Liver (tissue), 9 donors: ENCODE measurements around the gene ABHD17A. TPM values are rescaled to one million over a fixed set of nuclear protein-coding genes. Genes with fewer than 3 reads are reported as not detected.

Experiments used
- DNase-seq: peaks from one replicate; pipeline ENCODE4 v3.0.0-alpha.2; 2017; ENCODE audit warnings: low spot score
- H3K27ac ChIP-seq, 2 donors: one replicate each; pipeline ENCODE4 v1.7.0; 2013; ENCODE audit warnings: inconsistent platforms in 2 of 2, low read length in 2 of 2, control low read depth in 1 of 2, low read depth in 1 of 2, mild to moderate bottlenecking in 1 of 2
- H3K27me3 ChIP-seq, 4 donors: one replicate each; pipeline versions ENCODE4 v1.6.1 to v1.7.0; 2013; ENCODE audit warnings: low read length in 3 of 4, inconsistent platforms in 1 of 4, mild to moderate bottlenecking in 1 of 4, moderate library complexity in 1 of 4; ENCODE audit not compliant: control insufficient read depth in 4 of 4, insufficient read depth in 4 of 4
- H3K36me3 ChIP-seq, 4 donors: one replicate each; pipeline versions ENCODE4 v1.6.1 to v1.7.0; 2013; ENCODE audit warnings: low read length in 3 of 4, mild to moderate bottlenecking in 3 of 4, low read depth in 1 of 4, moderate library complexity in 1 of 4; ENCODE audit not compliant: control insufficient read depth in 4 of 4, insufficient read depth in 3 of 4
- H3K4me1 ChIP-seq, 4 donors: one replicate each; pipeline versions ENCODE4 v1.6.1 to v1.7.0; 2013; ENCODE audit warnings: low read length in 3 of 4, mild to moderate bottlenecking in 3 of 4, moderate library complexity in 1 of 4; ENCODE audit not compliant: control insufficient read depth in 4 of 4, insufficient read depth in 4 of 4
- H3K4me3 ChIP-seq, 3 donors: one replicate each; pipeline versions ENCODE4 v1.6.1 to v1.7.0; 2013; ENCODE audit warnings: low read length in 3 of 3, control low read depth in 1 of 3, low read depth in 1 of 3, mild to moderate bottlenecking in 1 of 3
- H3K9ac ChIP-seq, 2 donors: one replicate each; pipeline ENCODE4 v1.7.0; 2013; ENCODE audit warnings: low read length in 2 of 2, mild to moderate bottlenecking in 2 of 2, moderate library complexity in 2 of 2, control low read depth in 1 of 2, low read depth in 1 of 2
- H3K9me3 ChIP-seq, 4 donors: one replicate each; pipeline versions ENCODE4 v1.6.1 to v1.7.0; 2013; ENCODE audit warnings: low read length in 3 of 4; ENCODE audit not compliant: control insufficient read depth in 4 of 4
- ATF3 ChIP-seq: IDR thresholded peaks from 2 replicates; pipeline ENCODE4 v1.6.1; 2016; ENCODE audit warnings: antibody characterized with exemption
- CTCF ChIP-seq: fragments of 150-350 bp; IDR thresholded peaks from 2 replicates; pipeline ENCODE4 v1.5.1; 2017; ENCODE audit warnings: improper control_type of control experiment, low read depth, low read length; ENCODE audit not compliant: missing input control
- EGR1 ChIP-seq, 2 donors: IDR thresholded peaks; 2 replicates each; pipeline ENCODE4 v1.6.1; 2016 to 2018; ENCODE audit warnings: antibody characterized with exemption in 2 of 2, low read depth in 2 of 2
- FOXA1 ChIP-seq: IDR thresholded peaks from 2 replicates; pipeline ENCODE4 v1.6.1; 2016; ENCODE audit warnings: antibody characterized with exemption
- FOXA2 ChIP-seq: IDR thresholded peaks from 2 replicates; pipeline ENCODE4 v1.6.1; 2016; ENCODE audit warnings: antibody characterized with exemption
- GABPA ChIP-seq, 2 donors: IDR thresholded peaks in 1 of 2; conservative IDR thresholded peaks in 1 of 2; 2 replicates each; pipeline ENCODE4 v1.6.1; 2016; ENCODE audit warnings: antibody characterized with exemption in 2 of 2, mild to moderate bottlenecking in 1 of 2, moderate library complexity in 1 of 2
- NR2F2 ChIP-seq: IDR thresholded peaks from 2 replicates; pipeline ENCODE4 v1.6.1; 2016; ENCODE audit warnings: antibody characterized with exemption
- RAD21 ChIP-seq, 2 donors: IDR thresholded peaks; 2 replicates each; pipeline ENCODE4 v1.6.1; 2016; ENCODE audit warnings: antibody characterized with exemption in 2 of 2, mild to moderate bottlenecking in 2 of 2
- RXRA ChIP-seq, 2 donors: IDR thresholded peaks; 2 replicates each; pipeline ENCODE4 v1.6.1; 2017 to 2018; ENCODE audit warnings: antibody characterized with exemption in 2 of 2, mild to moderate bottlenecking in 1 of 2
- SP1 ChIP-seq: IDR thresholded peaks from 2 replicates; pipeline ENCODE4 v1.6.1; 2018; ENCODE audit warnings: antibody characterized with exemption, mild to moderate bottlenecking
- TAF1 ChIP-seq: conservative IDR thresholded peaks from 2 replicates; pipeline ENCODE4 v1.6.1; 2016; ENCODE audit warnings: antibody characterized with exemption, mild to moderate bottlenecking
- WGBS: extraction: QIAGEN DNeasy Blood & Tissue Kit; methylation state at CpG from one replicate; pipeline ENCODE4 v1.1.7; 2013; 5-methylcytosine and 5-hydroxymethylcytosine counted together
- polyA plus RNA-seq, 2 donors: library from polyadenylated mRNA; stranded (reverse) in 1 of 2; unstranded in 1 of 2; fragments of 200-250 nt in 1 of 2; fragments of >200 nt in 1 of 2; fragmentation: Nextera tagmentation in 1 of 2; extraction: Ambion mirVana in 1 of 2; gene quantifications; one replicate each; pipeline versions ENCODE4 v1.2.1 to v1.2.3, GENCODE V29; 2013 to 2015
- total RNA-seq, 2 donors: library from RNA; depleted of rRNA; stranded (reverse); fragments of >200 nt; gene quantifications; one replicate each; pipeline ENCODE4 v1.2.3, GENCODE V29; 2014
- TF ChIP-seq, protein P1 (sequence below): IDR thresholded peaks from 2 replicates; pipeline ENCODE4 v1.6.1; 2016; ENCODE audit warnings: antibody characterized with exemption, mild to moderate bottlenecking
- TF ChIP-seq, protein P2 (sequence below): IDR thresholded peaks from 2 replicates; pipeline ENCODE4 v1.6.1; 2016; ENCODE audit warnings: antibody characterized with exemption
- TF ChIP-seq, protein P3 (sequence below): IDR thresholded peaks from 2 replicates; pipeline ENCODE4 v1.6.1; 2016; ENCODE audit warnings: antibody characterized with exemption
- donor health status: healthy.
- donor health status: healthy.
- donor health status: healthy.
- donor health status: healthy.
- donor health status: healthy.

Gene ABHD17A
- total and polyA plus RNA-seq, 4 donors, result 8.1 to 30.2 (median 27.0) TPM

DNA sequence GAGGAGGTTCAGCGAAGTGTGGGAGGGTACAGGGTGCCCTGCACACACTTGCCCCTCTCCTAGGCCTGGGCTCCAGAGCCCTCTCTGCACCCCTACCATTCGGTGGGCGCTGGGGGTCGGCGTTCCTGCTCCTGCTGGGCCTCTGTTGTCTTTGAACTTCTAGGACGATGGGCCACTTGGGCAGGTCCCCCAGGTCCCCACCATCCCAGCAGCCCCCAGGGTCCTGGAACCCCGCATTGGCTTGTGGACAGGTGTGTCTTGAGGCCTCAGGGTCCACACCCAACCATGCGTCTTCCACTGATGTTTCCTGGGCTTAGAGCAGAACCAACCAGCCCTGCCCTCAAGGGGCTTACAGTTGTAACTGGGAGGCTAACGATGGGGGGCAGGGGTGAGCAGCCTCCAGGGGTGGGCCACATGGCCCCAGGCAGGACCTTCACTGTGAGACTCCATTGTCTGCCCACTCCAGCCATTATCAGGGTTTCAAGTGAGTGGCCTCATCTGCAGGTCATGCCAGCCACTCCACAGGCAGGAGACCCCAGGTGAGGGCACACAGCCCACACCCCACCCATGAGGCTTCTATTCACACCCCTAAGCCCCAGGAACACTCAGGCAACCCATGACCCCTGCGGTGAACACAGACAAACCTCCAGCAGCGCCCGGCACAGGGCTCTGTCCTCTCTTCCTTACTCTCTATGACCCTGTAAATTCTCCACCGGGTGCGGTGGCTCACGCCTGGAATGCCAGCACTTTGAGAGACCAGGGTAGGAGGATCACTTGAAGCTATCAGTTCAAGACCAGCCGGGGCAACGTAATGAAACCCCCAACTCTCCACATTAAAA, 19.9 kb downstream of the ABHD17A start (continued):
- no peak for TF ChIP-seq CTCF

GRCh38 chr19:1864480-1865171, 20.7 kb downstream of the ABHD17A start:
- WGBS, result 5% methylated on average over 52 of the region's 52 CpGs
- H3K9ac ChIP-seq, result peak overlapping the region; percentile 32 to 81
- DNase-seq, result peak; percentile 82
- H3K4me3 ChIP-seq, result peak overlapping the region; percentile 52 to 94 (median 72)
- peak overlapping the region; percentile 83 to 96 for H3K27ac ChIP-seq
- H3K9me3 ChIP-seq, result no peaks in the 10 kb centered on the region
- no peak for TF ChIP-seq FOXA1
- no peak for TF ChIP-seq NR2F2
- peak; percentile 15 to 62 for TF ChIP-seq RXRA (IDR thresholded peaks at IDR 0.05)
- TF ChIP-seq, protein P1, sequence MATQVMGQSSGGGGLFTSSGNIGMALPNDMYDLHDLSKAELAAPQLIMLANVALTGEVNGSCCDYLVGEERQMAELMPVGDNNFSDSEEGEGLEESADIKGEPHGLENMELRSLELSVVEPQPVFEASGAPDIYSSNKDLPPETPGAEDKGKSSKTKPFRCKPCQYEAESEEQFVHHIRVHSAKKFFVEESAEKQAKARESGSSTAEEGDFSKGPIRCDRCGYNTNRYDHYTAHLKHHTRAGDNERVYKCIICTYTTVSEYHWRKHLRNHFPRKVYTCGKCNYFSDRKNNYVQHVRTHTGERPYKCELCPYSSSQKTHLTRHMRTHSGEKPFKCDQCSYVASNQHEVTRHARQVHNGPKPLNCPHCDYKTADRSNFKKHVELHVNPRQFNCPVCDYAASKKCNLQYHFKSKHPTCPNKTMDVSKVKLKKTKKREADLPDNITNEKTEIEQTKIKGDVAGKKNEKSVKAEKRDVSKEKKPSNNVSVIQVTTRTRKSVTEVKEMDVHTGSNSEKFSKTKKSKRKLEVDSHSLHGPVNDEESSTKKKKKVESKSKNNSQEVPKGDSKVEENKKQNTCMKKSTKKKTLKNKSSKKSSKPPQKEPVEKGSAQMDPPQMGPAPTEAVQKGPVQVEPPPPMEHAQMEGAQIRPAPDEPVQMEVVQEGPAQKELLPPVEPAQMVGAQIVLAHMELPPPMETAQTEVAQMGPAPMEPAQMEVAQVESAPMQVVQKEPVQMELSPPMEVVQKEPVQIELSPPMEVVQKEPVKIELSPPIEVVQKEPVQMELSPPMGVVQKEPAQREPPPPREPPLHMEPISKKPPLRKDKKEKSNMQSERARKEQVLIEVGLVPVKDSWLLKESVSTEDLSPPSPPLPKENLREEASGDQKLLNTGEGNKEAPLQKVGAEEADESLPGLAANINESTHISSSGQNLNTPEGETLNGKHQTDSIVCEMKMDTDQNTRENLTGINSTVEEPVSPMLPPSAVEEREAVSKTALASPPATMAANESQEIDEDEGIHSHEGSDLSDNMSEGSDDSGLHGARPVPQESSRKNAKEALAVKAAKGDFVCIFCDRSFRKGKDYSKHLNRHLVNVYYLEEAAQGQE, result no peak
- peak; percentile 46 for TF ChIP-seq SP1
- TF ChIP-seq GABPA (IDR thresholded peaks at IDR 0.05 in 1 of 2, conservative IDR thresholded peaks at IDR 0.05 in 1 of 2), result no peak
- TF ChIP-seq RAD21 (IDR thresholded peaks at IDR 0.05), result peak; percentile 66 to 72
- TF ChIP-seq, protein P2, sequence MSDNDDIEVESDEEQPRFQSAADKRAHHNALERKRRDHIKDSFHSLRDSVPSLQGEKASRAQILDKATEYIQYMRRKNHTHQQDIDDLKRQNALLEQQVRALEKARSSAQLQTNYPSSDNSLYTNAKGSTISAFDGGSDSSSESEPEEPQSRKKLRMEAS, result no peak
- no peak for TF ChIP-seq ATF3
- TF ChIP-seq, protein P3, sequence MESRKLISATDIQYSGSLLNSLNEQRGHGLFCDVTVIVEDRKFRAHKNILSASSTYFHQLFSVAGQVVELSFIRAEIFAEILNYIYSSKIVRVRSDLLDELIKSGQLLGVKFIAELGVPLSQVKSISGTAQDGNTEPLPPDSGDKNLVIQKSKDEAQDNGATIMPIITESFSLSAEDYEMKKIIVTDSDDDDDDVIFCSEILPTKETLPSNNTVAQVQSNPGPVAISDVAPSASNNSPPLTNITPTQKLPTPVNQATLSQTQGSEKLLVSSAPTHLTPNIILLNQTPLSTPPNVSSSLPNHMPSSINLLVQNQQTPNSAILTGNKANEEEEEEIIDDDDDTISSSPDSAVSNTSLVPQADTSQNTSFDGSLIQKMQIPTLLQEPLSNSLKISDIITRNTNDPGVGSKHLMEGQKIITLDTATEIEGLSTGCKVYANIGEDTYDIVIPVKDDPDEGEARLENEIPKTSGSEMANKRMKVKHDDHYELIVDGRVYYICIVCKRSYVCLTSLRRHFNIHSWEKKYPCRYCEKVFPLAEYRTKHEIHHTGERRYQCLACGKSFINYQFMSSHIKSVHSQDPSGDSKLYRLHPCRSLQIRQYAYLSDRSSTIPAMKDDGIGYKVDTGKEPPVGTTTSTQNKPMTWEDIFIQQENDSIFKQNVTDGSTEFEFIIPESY, result no peak
- no peak for TF ChIP-seq EGR1 (IDR thresholded peaks at IDR 0.05; ENCODE audit: low read depth in 2 of 2)
- TF ChIP-seq TAF1, result no peak
- peak; percentile 72 for TF ChIP-seq CTCF
- TF ChIP-seq FOXA2, result no peak
- no peaks in the 10 kb centered on the region for H3K27me3 ChIP-seq
- H3K36me3 ChIP-seq, result no peaks in the 10 kb centered on the region
- peaks cover 19 to 46% (median 32%) of the 10 kb centered on the region in 4 donors for H3K4me1 ChIP-seq
